DMS53 treated with DMSO at 0.1 percent for 48 hours (cell line): Measurements from ENCODE around the gene SEMA5A.

ENCODE experiments used
- DNase-seq: peaks from one replicate; lab custom pipeline; 2025; ENCODE audit not compliant: unreplicated experiment; lab: John Stamatoyannopoulos, UW

The SEMA5A gene

GRCh38 chr5:9294793-9295465 lies 250.9 kb downstream of the SEMA5A start:
- DNase-seq = no peak

DNA sequence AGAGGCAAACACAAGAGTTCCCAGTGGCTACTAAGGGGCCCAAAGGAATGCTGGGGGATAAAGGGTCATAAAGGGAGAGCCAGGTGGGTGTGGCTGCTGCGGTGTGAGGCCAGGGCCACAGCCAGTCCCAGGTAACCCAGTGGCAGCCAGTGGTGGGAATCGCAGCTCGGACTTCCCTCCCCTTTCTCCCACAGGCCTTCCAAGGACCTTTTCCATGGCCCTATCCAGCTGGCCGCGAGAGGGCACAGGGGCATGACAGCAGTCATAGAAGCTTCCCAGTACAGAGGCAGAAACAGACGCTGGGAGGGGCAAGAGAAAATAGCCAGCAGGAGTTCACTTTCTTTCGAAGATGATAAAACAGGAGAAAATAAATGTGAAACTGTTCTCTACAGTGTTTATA lies 257.6 kb downstream of the SEMA5A start:
- no peak for DNase-seq

DNA sequence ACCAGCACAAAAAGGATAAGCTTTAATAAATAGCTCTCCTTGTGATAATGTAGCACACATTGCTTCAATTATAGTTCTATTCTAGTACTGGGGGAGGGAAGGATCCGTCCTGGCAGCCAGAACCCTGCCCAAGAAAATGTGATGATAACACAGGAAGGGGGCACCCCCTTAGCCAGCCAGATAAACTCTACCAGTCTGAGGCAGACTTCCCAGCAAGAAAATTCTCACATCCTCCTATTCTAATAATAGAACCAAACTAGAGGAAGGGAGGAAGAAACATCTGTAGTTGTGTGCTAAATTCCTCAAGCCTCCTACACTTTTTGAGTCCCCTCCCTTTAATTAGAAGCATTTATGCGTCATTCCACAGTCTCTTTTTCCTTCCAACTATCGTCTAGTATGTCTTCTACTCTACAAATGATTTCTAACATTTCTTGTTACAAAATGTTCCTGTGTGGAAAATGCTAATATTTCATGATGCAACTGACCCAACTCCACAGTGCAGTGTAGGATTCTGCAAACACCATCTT lies 261.0 kb downstream of the SEMA5A start:
- DNase-seq = no peak

GRCh38 chr5:9284272-9284671 lies 261.6 kb downstream of the SEMA5A start:
- no peak for DNase-seq

- DNase-seq = no peak
Observed at GRCh38 chr5:9283473-9283872, 262.4 kb downstream of the SEMA5A start.

DNA sequence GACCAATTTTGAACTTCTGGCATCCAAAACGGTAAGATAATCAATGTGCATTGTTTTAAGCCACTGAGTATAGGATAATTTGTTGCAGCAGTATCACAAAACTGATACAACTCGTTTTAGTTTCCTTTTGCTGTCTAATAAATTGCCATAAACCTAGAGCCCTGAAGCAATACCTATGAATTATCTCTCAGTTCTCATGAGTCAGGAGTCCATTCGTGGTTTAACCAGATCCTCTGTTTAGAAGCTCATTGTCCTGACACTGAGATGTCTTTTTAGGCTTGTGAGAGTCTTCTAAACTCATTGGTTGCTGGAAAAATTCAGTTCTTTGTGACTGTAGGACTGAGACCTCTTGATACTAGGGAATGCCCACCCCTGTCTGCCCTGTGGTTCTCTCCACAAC lies 262.9 kb downstream of the SEMA5A start:
- no peak for DNase-seq

DNA sequence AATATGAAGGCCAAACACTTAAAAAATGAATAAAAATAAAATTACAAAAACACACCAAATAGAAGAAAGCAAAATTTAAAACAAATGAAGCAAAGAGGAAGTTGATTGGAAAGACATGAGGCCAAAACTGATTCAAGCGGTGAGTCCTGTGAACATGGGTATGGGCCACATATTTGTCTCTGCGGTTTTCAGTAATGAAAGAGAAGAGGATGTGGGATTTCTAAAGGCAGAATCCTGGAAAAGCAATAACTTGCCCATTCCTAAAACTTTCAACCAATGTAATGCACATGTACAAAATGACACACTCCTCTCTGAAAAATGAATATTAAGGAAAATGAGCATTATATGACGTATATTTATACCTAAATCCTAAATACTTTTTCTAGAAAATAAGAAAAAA lies 263.7 kb downstream of the SEMA5A start:
- no peak for DNase-seq

DNA sequence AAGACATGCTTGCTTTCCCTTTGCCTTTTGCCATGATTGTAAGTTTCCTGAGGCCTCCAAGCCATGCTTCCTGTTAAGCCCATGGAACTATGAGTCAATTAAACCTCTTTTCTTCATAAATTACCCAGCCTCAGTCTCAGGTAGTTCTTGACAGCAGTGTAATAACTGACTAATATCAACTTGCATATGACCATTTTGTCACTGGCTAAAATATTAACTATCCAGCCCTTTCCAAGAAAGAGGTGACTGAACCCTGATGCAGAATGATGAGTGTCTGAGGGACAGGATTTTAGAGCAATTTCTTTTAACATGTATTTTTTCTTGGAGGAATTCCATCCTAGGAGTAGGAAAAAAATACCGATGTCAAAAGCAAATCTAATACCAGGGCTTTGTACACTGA lies 266.1 kb downstream of the SEMA5A start:
- DNase-seq = no peak

DNA sequence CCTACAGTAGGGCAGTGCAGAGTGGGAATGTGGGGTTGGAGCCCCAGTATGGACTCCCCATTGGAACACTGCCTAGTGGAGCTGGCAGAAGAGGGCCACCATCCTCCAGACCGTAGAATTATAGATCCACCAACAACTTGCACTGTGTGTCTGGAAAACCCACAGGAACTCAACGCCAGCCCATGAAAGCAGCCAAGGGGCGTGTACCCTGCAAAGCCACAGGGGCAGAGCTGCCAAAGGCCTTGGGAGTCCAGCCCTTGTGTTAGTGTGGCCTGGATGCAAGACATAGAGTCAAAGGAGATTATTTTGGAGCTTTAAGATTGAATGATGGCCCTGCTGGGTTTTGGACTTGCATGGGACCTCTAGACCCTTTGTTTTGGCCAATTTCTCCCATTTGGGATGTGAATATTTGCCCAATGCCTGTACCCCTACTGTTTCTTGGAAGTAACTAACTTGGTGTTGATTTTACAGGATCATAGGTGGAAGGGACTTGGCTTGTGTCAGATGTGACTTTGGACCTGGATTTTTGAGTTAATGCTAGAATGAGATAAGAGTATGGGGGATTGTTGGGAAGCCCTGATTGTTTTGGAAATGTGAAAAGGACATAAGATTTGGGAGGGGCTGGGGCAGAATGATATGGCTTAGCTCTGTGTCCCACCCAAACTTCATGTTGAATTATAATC lies 266.8 kb downstream of the SEMA5A start:
- no peak for DNase-seq

DNA sequence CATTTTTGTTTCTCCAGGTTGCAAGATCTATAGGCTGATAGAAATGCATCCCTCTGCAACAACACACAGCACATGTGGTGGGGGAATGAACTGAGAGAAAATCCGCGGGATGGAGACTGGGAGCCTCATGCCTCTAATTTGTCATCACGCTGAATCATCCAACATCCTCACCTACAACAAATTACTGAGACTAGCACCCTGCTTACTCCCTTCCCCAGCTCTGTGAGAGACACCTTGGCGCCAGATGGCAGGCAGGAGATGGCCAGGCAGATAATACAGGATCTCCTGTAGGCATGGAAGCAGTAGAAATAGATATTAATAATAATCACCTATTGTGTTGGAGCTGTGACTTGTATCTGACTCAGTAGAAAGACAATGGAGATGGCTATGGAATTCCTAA lies 276.9 kb downstream of the SEMA5A start:
- no peak for DNase-seq

GRCh38 chr5:9268226-9268625 lies 277.6 kb downstream of the SEMA5A start:
- DNase-seq = no peak

GRCh38 chr5:9265441-9266287 lies 280.2 kb downstream of the SEMA5A start:
- DNase-seq = no peak

- no peak for DNase-seq
Observed at GRCh38 chr5:9264301-9264700, 281.6 kb downstream of the SEMA5A start.

GRCh38 chr5:9263656-9264055 lies 282.2 kb downstream of the SEMA5A start:
- no peak for DNase-seq

- DNase-seq = no peak
Observed at GRCh38 chr5:9251379-9251980, 294.4 kb downstream of the SEMA5A start.

- no peak for DNase-seq
Observed at GRCh38 chr5:9249231-9249630, 296.6 kb downstream of the SEMA5A start.

DNA sequence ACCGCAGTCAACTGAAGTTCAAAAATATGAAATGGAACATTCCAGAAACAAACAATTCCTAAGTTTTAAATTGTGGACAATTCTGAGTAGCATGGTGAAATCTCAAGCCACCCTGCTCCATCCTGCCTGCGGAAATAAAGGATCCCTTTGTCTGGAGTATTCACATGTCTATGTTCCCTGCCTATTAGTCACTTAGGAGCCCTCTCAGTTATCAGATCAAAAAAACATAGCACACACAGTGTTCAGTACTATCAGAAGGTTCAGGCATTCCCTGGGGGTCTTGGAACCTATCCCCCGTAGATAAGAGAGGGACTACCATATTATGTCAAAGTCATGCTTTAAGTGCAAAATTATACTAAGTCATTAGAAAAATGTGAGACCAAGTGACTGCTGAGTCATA lies 300.8 kb downstream of the SEMA5A start:
- no peak for DNase-seq

- no peak for DNase-seq
Observed at GRCh38 chr5:9244417-9244816, 301.5 kb downstream of the SEMA5A start.

GRCh38 chr5:9241479-9242305 lies 304.2 kb downstream of the SEMA5A start:
- no peak for DNase-seq

DNA sequence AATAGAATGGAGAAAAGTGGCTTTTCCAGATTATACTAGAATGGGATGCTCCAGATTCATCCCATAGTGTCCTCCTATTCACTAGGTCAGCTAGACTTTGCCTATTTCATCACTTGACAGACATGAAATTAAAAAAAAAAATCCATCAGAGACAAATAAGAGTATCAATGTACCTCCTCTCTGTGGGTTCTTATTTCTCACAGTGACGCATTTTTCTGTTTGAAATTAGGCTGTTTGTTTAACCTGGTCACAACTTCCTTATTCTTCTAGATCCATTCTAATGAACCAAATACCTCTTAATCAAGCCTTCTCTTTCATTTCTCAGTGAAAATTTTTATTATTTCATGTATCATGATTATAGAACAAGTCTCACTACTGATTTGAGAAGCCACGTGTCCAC lies 305.4 kb downstream of the SEMA5A start:
- DNase-seq = no peak
